Measurements from ENCODE around the gene UST.
"Not testable (repeated sequence)": the region's sequence is repeated elsewhere in the genome, so short reads cannot be mapped to it uniquely, and the experiment has no call there.

Gene UST

GRCh38 chr6:148735989-148736388, 10.8 kb upstream of the UST start:
- in situ Hi-C loops (cut with MboI; ENCODE audit: low sequenced_read_pairs) = no loop called here

- in situ Hi-C loops (cut with MboI; ENCODE audit: low sequenced_read_pairs) = no loop called here
Measured at GRCh38 chr6:148736774-148737412, 9.9 kb upstream of the UST start.

- in situ Hi-C loops (cut with MboI; ENCODE audit: low sequenced_read_pairs) = no loop called here
Measured at GRCh38 chr6:148737806-148738205, 9.0 kb upstream of the UST start.

- in situ Hi-C loops (cut with MboI; ENCODE audit: low sequenced_read_pairs) = no loop called here
Measured at GRCh38 chr6:148738946-148739821, 7.6 kb upstream of the UST start.

- in situ Hi-C loops (cut with MboI; ENCODE audit: low sequenced_read_pairs) = no loop called here
Measured at GRCh38 chr6:148739822-148740128, 7.1 kb upstream of the UST start.

GRCh38 chr6:148743476-148743875, 3.4 kb upstream of the UST start:
- in situ Hi-C loops (cut with MboI; ENCODE audit: low sequenced_read_pairs) = no loop called here

GRCh38 chr6:148745926-148746325, 904 bp upstream of the UST start:
- in situ Hi-C loops (cut with MboI; ENCODE audit: low sequenced_read_pairs) = no loop called here

GRCh38 chr6:148747145-148747470, 278 bp downstream of the UST start:
- in situ Hi-C loops (cut with MboI; ENCODE audit: low sequenced_read_pairs) = no loop called here

- in situ Hi-C loops (cut with MboI; ENCODE audit: low sequenced_read_pairs) = no loop called here
Measured at GRCh38 chr6:148747471-148748165, 788 bp downstream of the UST start.

- in situ Hi-C loops (cut with MboI; ENCODE audit: low sequenced_read_pairs) = no loop called here
Measured at GRCh38 chr6:148749674-148750073, 2.8 kb downstream of the UST start.

GRCh38 chr6:148750838-148751792, 4.3 kb downstream of the UST start:
- in situ Hi-C loops (cut with MboI; ENCODE audit: low sequenced_read_pairs) = no loop called here

GRCh38 chr6:148751793-148752170, 5.0 kb downstream of the UST start:
- in situ Hi-C loops (cut with MboI; ENCODE audit: low sequenced_read_pairs) = no loop called here

GRCh38 chr6:148755379-148755778, 8.5 kb downstream of the UST start:
- in situ Hi-C loops (cut with MboI; ENCODE audit: low sequenced_read_pairs) = not testable (repeated sequence)

- in situ Hi-C loops (cut with MboI; ENCODE audit: low sequenced_read_pairs) = no loop called here
Measured at GRCh38 chr6:148757944-148758480, 11.2 kb downstream of the UST start.

GRCh38 chr6:148758492-148758891, 11.7 kb downstream of the UST start:
- in situ Hi-C loops (cut with MboI; ENCODE audit: low sequenced_read_pairs) = no loop called here

GRCh38 chr6:148760258-148760534, 13.4 kb downstream of the UST start:
- in situ Hi-C loops (cut with MboI; ENCODE audit: low sequenced_read_pairs) = no loop called here

- in situ Hi-C loops (cut with MboI; ENCODE audit: low sequenced_read_pairs) = no loop called here
Measured at GRCh38 chr6:148760568-148761526, 14.0 kb downstream of the UST start.

- in situ Hi-C loops (cut with MboI; ENCODE audit: low sequenced_read_pairs) = no loop called here
Measured at GRCh38 chr6:148761527-148762011, 14.7 kb downstream of the UST start.

GRCh38 chr6:148762231-148762630, 15.4 kb downstream of the UST start:
- in situ Hi-C loops (cut with MboI; ENCODE audit: low sequenced_read_pairs) = no loop called here
